Measurements from ENCODE around the gene STAC. TPM values are rescaled to one million over a fixed set of nuclear protein-coding genes. Genes with fewer than 3 reads are reported as not detected.

STAC gene
- total RNA-seq, 2 donors from 2014 or later: 0.42 to 1.1 TPM

- no peak overlapping the region for H3K4me3 ChIP-seq
- no peaks in the 10 kb centered on the region for H3K4me1 ChIP-seq
- no peaks in the 10 kb centered on the region for H3K9me3 ChIP-seq
- H3K36me3 ChIP-seq: no peaks in the 10 kb centered on the region
- intact Hi-C loops (cut with DNase I): no loop called here
- H3K27me3 ChIP-seq: no peaks in the 10 kb centered on the region
- no peak for DNase-seq
- H3K9ac ChIP-seq (ENCODE audit: low read depth in 2 of 2, low read length in 2 of 2): no peak overlapping the region
- no peak overlapping the region for H3K27ac ChIP-seq
- TF ChIP-seq, protein P1, sequence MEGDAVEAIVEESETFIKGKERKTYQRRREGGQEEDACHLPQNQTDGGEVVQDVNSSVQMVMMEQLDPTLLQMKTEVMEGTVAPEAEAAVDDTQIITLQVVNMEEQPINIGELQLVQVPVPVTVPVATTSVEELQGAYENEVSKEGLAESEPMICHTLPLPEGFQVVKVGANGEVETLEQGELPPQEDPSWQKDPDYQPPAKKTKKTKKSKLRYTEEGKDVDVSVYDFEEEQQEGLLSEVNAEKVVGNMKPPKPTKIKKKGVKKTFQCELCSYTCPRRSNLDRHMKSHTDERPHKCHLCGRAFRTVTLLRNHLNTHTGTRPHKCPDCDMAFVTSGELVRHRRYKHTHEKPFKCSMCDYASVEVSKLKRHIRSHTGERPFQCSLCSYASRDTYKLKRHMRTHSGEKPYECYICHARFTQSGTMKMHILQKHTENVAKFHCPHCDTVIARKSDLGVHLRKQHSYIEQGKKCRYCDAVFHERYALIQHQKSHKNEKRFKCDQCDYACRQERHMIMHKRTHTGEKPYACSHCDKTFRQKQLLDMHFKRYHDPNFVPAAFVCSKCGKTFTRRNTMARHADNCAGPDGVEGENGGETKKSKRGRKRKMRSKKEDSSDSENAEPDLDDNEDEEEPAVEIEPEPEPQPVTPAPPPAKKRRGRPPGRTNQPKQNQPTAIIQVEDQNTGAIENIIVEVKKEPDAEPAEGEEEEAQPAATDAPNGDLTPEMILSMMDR (IDR thresholded peaks at IDR 0.05): no peak
These were observed 104.1 kb downstream of the STAC start for GRCh38 chr3:36484386-36484785.

GRCh38 chr3:36486009-36486795, 105.9 kb downstream of the STAC start:
- Histone ChIP-seq H3K36me3 (no peaks in the 10 kb centered on the region), H3K4me3 (no peak overlapping the region), H3K9me3 (no peaks in the 10 kb centered on the region), H3K4me1 (no peaks in the 10 kb centered on the region), H3K9ac (ENCODE audit: low read depth in 2 of 2, low read length in 2 of 2) (no peak overlapping the region), H3K27ac (no peak overlapping the region), H3K27me3 (no peaks in the 10 kb centered on the region)
- TF ChIP-seq, protein P1 (IDR thresholded peaks at IDR 0.05): no peak
- no peak for DNase-seq
- intact Hi-C loops (cut with DNase I): no loop called here

DNA sequence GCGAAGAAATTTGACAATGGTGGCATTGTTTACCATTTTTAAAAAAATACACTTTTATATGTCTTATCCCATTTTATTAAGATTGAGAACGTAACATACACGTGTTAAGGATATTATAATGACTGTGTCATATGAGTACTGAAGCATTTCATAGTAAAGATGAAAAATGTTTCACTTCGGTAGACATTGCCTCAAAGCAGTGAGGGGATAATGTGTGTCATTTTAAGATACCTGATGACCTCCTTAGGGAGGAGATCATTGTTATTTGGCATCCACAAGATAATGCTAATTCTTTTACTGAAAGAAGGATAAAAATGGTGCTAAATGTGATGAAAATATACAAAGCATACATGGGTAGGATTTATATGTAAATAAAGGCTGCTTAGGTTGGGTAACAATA, 107.3 kb downstream of the STAC start:
- TF ChIP-seq, protein P1 (IDR thresholded peaks at IDR 0.05): no peak
- no peak for DNase-seq
- intact Hi-C loops (cut with DNase I): no loop called here

DNA sequence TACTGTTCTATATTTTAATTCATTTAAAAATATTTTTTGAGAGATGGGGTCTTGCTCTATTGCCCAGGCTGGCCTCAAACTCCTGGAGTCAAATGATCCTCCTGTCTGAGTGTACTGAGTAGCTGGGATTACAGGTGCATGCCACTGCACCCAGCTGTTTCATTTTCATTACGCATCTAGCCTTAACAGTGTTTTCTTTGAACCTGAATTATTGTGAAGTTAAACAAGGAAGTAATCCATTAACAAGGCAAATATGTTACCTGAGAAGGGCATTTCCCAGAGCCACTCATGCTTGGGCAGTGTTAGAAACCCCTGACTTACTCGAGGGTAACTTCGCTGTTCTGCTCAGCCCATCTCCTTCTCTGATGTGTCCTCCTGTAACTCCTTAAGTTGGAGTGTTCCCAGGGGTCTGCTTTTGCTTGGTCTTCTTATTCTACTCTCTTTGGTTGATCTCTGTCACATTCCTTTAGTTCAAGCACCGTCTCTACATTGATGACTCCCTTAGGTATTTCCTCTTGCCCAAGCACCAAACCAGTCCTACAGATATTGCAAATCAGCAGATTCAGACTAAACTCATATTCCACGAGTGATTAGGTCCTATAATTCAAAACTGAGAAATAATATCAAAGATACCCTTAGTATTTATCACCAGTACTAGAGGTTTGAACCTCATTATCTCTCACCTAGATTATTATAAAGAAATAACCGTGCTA, 107.9 kb downstream of the STAC start:
- H3K4me1 ChIP-seq: no peaks in the 10 kb centered on the region
- H3K27me3 ChIP-seq: no peaks in the 10 kb centered on the region
- H3K27ac ChIP-seq: no peak overlapping the region
- DNase-seq: no peak
- H3K9me3 ChIP-seq: no peaks in the 10 kb centered on the region
- H3K36me3 ChIP-seq: no peaks in the 10 kb centered on the region
- intact Hi-C loops (cut with DNase I): no loop called here
- TF ChIP-seq, protein P1 (IDR thresholded peaks at IDR 0.05): no peak
- no peak overlapping the region for H3K4me3 ChIP-seq
- H3K9ac ChIP-seq (ENCODE audit: low read depth in 2 of 2, low read length in 2 of 2): no peak overlapping the region

More for the DNA sequence above, 107.3 kb downstream of the STAC start:
- no peaks in the 10 kb centered on the region for H3K36me3 ChIP-seq
- no peak overlapping the region for H3K27ac ChIP-seq
- H3K9me3 ChIP-seq: no peaks in the 10 kb centered on the region
- H3K27me3 ChIP-seq: no peaks in the 10 kb centered on the region
- no peak overlapping the region for H3K9ac ChIP-seq (ENCODE audit: low read depth in 2 of 2, low read length in 2 of 2)
- no peaks in the 10 kb centered on the region for H3K4me1 ChIP-seq
- no peak overlapping the region for H3K4me3 ChIP-seq

- no peak overlapping the region for H3K9ac ChIP-seq (ENCODE audit: low read depth in 2 of 2, low read length in 2 of 2)
- H3K27ac ChIP-seq: no peak overlapping the region
- no peaks in the 10 kb centered on the region for H3K27me3 ChIP-seq
- H3K4me3 ChIP-seq: no peak overlapping the region
- no peaks in the 10 kb centered on the region for H3K9me3 ChIP-seq
- H3K4me1 ChIP-seq: no peaks in the 10 kb centered on the region
- intact Hi-C loops (cut with DNase I): no loop called here
- TF ChIP-seq, protein P1 (IDR thresholded peaks at IDR 0.05): no peak
- DNase-seq: no peak
- H3K36me3 ChIP-seq: no peaks in the 10 kb centered on the region
These were observed 108.8 kb downstream of the STAC start for GRCh38 chr3:36489101-36489500.

All from colonic mucosa (tissue), 4 donors.